B cell (primary cell): ENCODE data around the gene GHRL. TPM values are rescaled to one million over a fixed set of nuclear protein-coding genes. Genes with fewer than 3 reads are reported as not detected.

Experiments
- polyA plus RNA-seq: library from polyadenylated mRNA; depleted of rRNA; stranded (reverse); fragments of >200 nt; gene quantifications from 2 replicates; pipeline ENCODE4 v1.2.3, GENCODE V29; 2012
- small RNA-seq: library from RNA; depleted of rRNA; stranded (forward); fragments of <200 nt; gene quantifications from one replicate; pipeline ENCODE3, GENCODE V24; 2012; ENCODE audit warnings: low replicate concordance, low read depth; ENCODE audit not compliant: insufficient read length
- total RNA-seq, 2 donors: library from RNA; stranded (reverse); fragments of 120-200 nt in 1 of 2; gene quantifications; 1 replicate in 1 of 2; 2 replicates in 1 of 2; pipeline versions ENCODE4 v1.2.3 to v1.2.4, GENCODE V29; 2013 to 2022

The GHRL gene
- total and polyA plus RNA-seq, 2 donors (not counting 1 experiment from before 2014, with no cell fraction given): 2.8 to 3.0 TPM

Small RNA genes within 50 kb of the gene (small RNA-seq; reads per million reads assigned to genes)
- gene MIR378B: not detected
- gene RF02126: not detected

Other genes starting within 250 kb of the GHRL start
- not detected in 2 replicates for gene FANCD2OS, start 184.7 kb downstream of the GHRL start, total RNA-seq
- gene FANCD2OS, start 184.7 kb downstream of the GHRL start, polyA plus RNA-seq: not detected in 2 replicates
- gene BRK1, start 177.3 kb downstream of the GHRL start, total RNA-seq: 82.8 and 86.3 TPM in 2 replicates
- gene BRK1, start 177.3 kb downstream of the GHRL start, polyA plus RNA-seq: 37.2 and 55.0 TPM in 2 replicates
- gene VHL, start 151.2 kb downstream of the GHRL start, total RNA-seq: 134 and 137 TPM in 2 replicates
- gene VHL, start 151.2 kb downstream of the GHRL start, polyA plus RNA-seq: 31.5 and 43.6 TPM in 2 replicates
- gene IRAK2, start 128.0 kb downstream of the GHRL start, total RNA-seq: 23.2 and 24.6 TPM in 2 replicates
- 11.7 and 11.8 TPM in 2 replicates for gene IRAK2, start 128.0 kb downstream of the GHRL start, polyA plus RNA-seq
- gene TATDN2, start 44.5 kb downstream of the GHRL start, total RNA-seq: 62.7 and 62.9 TPM in 2 replicates
- gene TATDN2, start 44.5 kb downstream of the GHRL start, polyA plus RNA-seq: 24.7 and 27.1 TPM in 2 replicates
- 67.4 and 70.8 TPM in 2 replicates for gene SEC13, start 28.2 kb upstream of the GHRL start, total RNA-seq
- 69.7 and 78.6 TPM in 2 replicates for gene SEC13, start 28.2 kb upstream of the GHRL start, polyA plus RNA-seq
- not detected in 2 replicates for gene ATP2B2, start 212.6 kb upstream of the GHRL start, total RNA-seq
- gene ATP2B2, start 212.6 kb upstream of the GHRL start, polyA plus RNA-seq: not detected in 2 replicates